WERI-Rb-1 (cell line): ENCODE results near the gene ABCB9.
"Not testable (repeated sequence)": the region's sequence is repeated elsewhere in the genome, so short reads cannot be mapped to it uniquely, and the experiment has no call there.

ENCODE experiments used
- DNase-seq: peaks from one replicate; pipeline ENCODE4 v3.0.0-alpha.2; 2020
- H3K27ac ChIP-seq: fragments of 250-450 bp; sonication (Bioruptor Pico); 2 replicates; pipeline ENCODE4 v1.5.1; 2020; ENCODE audit warnings: mild to moderate bottlenecking, moderate library complexity
- H3K27me3 ChIP-seq: fragments of 250-450 bp; sonication (Bioruptor Pico); 2 replicates; pipeline ENCODE4 v1.5.1; 2021; ENCODE audit warnings: mild to moderate bottlenecking, low read depth, moderate library complexity; ENCODE audit not compliant: insufficient read depth, severe bottlenecking
- H3K36me3 ChIP-seq: fragments of 250-450 bp; sonication (Bioruptor Pico); 2 replicates; pipeline ENCODE4 v1.5.1; 2020; ENCODE audit warnings: mild to moderate bottlenecking, moderate library complexity
- H3K4me3 ChIP-seq: 2 replicates; pipeline ENCODE4 v1.5.1; 2011; ENCODE audit warnings: low read depth, mild to moderate bottlenecking, control low read depth, low read length
- H3K9me3 ChIP-seq: fragments of 250-450 bp; sonication (Bioruptor Pico); 2 replicates; pipeline ENCODE4 v1.5.1; 2021; ENCODE audit warnings: mild to moderate bottlenecking, moderate library complexity; ENCODE audit not compliant: severe bottlenecking
- CTCF ChIP-seq: IDR thresholded peaks from 2 replicates; pipeline ENCODE4 v1.5.1; 2011; ENCODE audit warnings: low read depth, mild to moderate bottlenecking, control low read depth, inconsistent platforms, low read length

Gene ABCB9

GRCh38 chr12:122893208-122894153, 72.8 kb downstream of the ABCB9 start:
- no peak for DNase-seq
- Histone ChIP-seq H3K36me3 (peaks cover 17% of the 10 kb centered on the region), H3K4me3 (peak overlapping the region; percentile 95), H3K27me3 (no peaks in the 10 kb centered on the region), H3K27ac (no peak overlapping the region; the same call in 1 of the 2 replicates), H3K9me3 (no peaks in the 10 kb centered on the region)
- TF ChIP-seq CTCF = no peak

DNA sequence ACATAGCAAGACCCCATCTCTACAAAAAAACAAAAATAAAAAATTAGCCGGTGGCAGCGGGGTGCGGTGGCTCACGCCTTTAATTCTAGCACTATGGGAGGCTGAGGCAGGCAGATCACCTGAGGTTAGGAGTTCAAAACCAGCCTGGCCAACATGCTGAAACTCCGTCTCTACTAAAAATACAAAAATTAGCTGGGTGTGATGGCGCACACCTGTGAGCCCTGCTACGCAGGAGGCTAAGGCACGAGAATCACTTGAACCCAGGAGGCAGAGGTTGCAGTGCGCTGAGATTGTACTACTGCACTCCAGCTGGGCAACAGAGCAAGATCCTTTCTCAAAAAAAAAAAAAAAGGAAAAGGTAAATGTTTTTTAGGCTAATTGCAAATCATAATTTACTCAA, 73.5 kb downstream of the ABCB9 start:
- not testable (repeated sequence) for H3K4me3 ChIP-seq, H3K27me3 ChIP-seq, DNase-seq, H3K9me3 ChIP-seq
- H3K36me3 ChIP-seq = peaks cover 17% of the 10 kb centered on the region
- H3K27ac ChIP-seq = peak overlapping the region; percentile 43; the same call in 1 of the 2 replicates

DNA sequence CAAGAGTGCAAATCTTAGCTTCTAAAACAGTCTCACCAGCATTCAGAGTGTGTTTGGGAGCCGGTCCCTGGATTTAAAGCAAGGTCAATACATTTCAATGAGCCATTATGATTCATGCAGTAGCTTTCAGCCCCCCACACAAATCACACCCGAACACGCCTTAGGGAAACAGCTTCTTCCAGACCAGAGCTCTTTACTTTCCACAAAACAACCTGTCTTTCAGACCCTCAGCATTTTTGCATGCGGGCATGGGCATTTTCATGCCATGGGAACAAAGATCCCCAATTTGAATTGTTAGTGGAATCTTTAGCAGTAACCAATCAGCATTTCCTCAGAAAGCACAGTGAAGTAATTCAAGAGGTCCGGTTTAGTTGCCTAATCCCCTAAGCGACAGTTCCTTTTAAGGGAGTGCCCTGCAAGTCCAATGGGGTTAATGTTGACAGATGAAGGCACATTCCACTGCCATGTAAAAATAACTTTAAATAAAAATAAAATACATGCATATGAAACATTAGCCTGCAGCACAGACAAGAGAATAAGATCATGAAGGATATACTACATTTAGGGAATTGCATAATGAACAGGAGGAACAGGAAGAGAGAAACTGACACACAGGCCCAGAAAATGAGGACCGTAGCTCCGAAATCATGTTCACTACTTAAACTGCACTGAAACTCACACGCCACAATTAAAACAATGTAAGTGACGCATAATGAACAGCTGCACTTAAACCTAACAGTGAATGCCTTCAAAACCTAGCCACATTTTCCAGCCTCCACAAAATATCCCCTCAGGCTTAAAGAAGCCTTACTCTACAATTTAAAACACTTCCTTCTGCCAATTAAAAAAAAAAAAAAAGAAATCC, 74.4 kb downstream of the ABCB9 start:
- Histone ChIP-seq H3K27ac (peak overlapping the region; percentile 43), H3K4me3 (peak overlapping the region; percentile 25), H3K27me3 (no peaks in the 10 kb centered on the region), H3K36me3 (peaks cover 20% of the 10 kb centered on the region), H3K9me3 (no peaks in the 10 kb centered on the region)
- no peak for DNase-seq
- no peak for TF ChIP-seq CTCF

GRCh38 chr12:122889761-122890520, 76.3 kb downstream of the ABCB9 start:
- H3K36me3 ChIP-seq = peaks cover 17% of the 10 kb centered on the region
- peak overlapping the region; percentile 71 for H3K27ac ChIP-seq
- no peak for DNase-seq
- no peak for TF ChIP-seq CTCF
- no peak overlapping the region for H3K4me3 ChIP-seq
- no peaks in the 10 kb centered on the region for H3K9me3 ChIP-seq
- H3K27me3 ChIP-seq = no peaks in the 10 kb centered on the region

DNA sequence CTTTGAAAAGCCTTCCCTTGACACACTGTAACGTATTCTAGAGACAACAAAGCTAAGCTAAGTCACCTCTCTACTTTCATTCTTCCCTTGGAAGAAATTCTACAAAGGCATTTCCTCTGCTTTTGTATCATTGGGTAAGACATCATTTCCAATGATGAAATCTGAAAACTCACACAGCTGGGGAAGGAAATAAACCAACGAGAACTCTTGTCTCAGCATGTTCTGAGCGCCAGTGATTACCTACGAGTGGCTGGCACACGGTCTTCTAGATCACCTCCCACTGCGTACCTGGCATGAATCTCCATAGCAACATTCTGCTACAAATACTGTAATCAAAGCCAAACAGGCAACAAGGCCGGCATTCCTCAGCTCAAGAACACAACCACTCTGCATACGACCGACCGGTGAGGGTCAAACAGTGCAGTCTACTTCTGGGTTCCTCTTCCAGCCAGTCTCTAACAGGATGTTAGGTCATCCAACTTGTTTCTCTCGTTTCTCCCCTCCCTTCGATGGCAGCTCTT, 78.0 kb downstream of the ABCB9 start:
- Histone ChIP-seq H3K4me3 (peak overlapping the region; percentile 26), H3K27me3 (no peaks in the 10 kb centered on the region), H3K36me3 (peaks cover 13% of the 10 kb centered on the region), H3K9me3 (no peaks in the 10 kb centered on the region), H3K27ac (peak overlapping the region; percentile 71)
- no peak for DNase-seq
- TF ChIP-seq CTCF = no peak
